Stimulated activated CD4-positive, alpha-beta T cell treated with anti-CD3 and anti-CD28 coated beads, Interleukin-15, amount 100 ng/mL, for 24 hours (primary cell): ENCODE measurements around the gene PRR19.

Experiments
- DNase-seq: peaks from one replicate; pipeline ENCODE4 v3.0.0-alpha.2; 2020

PRR19 gene

DNA sequence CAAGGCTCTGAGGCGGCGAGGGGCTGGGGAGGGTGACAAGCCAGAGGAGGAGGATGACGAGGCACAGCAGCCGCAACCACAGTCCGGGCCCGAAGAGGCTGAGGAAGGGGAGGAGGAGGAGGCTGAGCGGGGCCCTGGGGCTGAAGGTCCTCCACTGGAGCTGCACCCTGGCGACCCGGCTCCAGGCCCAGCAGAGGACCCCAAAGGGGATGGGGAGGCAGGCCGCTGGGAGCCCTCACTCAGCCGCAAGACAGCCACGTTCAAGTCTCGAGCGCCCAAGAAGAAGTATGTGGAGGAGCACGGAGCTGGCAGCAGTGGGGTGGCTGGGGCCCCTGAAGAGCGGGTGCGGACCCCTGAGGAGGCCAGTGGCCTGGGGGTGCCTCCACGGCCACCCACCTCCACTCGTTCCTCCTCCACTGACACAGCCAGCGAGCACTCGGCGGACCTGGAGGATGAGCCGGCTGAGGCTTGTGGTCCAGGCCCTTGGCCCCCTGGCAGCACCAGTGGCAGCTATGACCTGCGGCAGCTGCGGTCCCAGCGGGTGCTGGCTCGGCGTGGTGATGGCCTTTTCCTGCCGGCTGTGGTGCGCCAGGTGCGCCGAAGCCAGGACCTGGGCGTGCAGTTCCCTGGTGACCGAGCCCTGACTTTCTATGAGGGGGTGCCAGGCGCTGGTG is 29.9 kb upstream of the PRR19 start:
- no peak for DNase-seq

DNA sequence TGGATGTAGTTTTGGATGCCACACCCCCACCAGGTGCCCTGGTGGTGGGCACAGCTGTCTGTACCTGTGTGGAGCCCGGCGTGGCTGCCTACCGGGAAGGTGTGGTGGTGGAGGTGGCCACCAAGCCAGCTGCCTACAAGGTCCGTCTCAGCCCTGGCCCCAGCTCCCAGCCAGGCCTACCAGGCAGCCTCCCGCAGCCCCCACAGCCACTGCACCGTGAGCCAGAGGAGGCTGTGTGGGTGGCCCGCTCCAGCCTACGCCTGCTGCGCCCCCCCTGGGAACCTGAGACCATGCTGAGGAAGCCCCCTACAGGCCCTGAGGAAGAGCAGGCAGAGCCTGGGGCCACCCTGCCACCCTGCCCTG is 29.4 kb upstream of the PRR19 start:
- no peak for DNase-seq

DNA sequence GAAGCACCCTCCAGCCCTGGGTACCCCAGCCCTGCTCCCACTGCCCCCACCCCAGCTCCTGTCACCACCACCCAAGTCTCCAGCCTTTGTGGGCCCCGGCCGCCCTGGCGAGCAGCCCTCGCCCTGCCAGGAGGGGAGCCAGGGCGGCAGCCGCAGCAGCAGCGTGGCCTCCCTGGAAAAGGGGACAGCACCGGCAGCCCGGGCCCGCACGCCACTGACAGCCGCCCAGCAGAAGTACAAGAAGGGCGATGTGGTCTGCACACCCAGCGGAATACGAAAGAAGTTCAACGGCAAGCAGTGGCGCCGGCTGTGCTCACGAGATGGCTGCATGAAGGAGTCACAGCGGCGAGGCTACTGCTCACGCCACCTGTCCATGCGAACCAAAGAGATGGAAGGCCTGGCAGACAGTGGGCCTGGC is 28.9 kb upstream of the PRR19 start:
- no peak for DNase-seq

DNA sequence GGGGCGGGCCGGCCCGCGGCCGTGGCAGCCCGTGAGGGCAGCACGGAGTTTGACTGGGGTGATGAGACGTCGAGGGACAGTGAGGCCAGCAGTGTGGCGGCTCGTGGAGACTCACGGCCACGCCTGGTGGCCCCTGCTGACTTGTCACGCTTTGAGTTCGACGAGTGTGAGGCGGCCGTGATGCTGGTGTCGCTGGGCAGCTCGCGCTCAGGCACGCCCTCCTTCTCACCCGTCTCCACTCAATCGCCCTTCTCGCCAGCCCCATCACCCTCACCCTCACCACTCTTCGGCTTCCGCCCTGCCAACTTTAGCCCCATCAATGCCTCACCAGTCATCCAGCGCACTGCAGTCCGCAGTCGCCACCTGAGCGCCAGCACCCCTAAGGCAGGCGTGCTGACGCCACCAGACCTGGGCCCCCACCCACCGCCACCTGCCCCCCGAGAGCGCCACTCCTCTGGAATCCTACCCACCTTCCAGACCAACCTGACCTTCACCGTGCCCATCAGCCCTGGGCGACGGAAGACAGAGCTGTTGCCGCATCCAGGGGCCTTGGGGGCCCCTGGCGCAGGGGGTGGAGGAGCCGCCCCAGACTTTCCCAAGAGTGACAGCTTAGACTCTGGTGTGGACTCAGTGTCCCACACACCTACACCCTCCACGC is 28.4 kb upstream of the PRR19 start:
- DNase-seq = no peak

DNA sequence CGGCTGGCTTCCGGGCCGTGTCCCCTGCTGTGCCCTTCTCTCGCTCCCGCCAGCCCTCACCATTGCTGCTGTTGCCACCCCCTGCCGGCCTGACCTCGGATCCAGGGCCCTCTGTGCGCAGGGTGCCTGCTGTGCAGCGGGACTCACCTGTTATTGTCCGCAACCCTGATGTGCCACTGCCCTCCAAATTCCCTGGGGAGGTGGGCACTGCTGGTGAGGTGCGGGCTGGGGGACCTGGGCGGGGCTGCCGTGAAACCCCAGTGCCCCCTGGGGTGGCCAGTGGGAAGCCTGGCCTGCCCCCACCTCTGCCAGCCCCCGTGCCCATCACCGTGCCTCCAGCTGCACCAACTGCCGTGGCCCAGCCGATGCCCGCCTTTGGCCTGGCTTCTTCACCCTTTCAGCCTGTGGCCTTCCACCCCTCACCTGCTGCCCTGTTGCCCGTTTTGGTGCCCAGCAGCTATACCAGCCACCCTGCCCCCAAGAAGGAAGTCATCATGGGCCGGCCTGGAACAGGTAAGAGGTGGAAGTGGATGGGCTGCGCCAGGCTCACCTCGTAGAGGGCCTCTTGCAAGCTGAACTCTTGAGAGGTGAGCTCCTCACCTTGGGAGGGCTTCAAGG is 27.8 kb upstream of the PRR19 start:
- DNase-seq = no peak

DNA sequence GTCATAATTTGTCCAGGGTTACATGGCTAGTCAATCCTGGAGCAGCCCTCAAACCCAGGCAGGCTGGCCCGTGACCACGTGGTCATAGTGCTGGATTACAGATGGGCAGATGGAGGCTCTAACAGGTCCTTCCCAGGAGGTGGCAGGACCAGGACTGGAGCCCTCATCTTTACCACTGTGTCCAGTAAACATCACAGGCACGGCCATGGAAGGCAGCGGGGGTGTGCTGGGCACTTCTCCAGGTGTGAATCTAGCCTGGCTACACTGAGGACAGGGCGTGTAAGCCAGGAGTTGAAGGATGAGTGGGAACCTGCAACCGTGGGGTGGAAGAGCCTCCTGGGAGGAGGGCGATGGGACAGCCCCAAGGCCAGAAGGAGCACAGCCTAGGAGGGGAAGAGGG is 26.8 kb upstream of the PRR19 start:
- no peak for DNase-seq

DNA sequence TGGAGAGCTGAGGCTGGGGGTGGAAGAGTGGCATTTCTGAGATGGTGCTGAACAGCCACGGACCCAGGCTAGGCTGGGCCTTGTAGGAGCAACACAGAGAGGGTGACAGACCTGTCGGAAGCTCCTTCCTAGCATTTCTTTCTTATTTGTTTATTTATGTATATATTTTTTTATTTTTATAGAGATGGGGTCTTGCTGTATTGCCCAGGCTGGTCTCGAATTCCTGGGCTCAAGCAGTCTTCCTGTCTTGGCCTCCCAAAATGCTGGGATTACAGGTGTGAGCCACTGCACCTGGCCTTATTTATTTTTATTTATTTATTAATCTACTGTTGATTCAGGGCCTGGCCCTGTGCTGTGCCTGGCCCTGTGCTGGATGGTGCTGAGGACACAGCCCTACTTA is 26.4 kb upstream of the PRR19 start:
- no peak for DNase-seq

DNA sequence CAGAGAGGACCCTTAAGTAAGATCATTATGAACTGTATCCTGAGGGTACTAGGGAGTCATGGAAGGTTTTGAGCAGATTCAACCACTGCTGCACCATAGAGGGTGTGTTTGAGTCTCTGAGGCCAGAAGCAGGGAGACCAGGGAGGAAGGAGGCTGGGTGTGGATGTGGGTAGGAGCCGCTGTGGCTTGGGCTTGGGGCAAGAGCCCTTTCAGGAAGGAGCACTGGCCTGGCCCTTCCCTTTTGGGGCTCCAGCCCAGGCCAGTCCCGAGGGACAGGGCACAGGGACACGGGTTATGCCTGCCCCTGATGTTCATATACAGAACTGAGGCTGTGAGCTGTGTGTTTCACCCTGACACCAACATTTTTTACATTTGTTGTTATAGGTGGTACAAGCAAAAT is 25.6 kb upstream of the PRR19 start:
- DNase-seq = no peak

DNA sequence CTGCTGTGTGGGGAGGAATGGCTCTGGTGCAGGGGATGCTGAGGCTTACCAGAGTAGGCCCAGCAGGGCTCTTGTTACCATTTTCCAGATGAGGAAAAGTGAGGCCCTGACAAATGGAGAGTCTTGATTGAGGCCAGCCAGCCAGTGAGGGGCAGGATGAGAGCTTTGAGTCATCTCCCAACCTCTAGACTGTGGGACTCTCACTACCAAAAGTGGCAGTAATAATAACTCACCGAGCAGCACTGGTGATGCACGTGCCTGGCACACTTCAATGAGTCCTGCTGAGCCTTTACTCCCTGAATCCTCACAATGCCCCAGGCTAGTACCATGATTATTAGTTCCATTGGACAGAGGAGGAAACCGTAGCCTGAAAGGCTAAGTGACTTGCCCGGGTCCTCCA is 25.1 kb upstream of the PRR19 start:
- peak; percentile 48 for DNase-seq

DNA sequence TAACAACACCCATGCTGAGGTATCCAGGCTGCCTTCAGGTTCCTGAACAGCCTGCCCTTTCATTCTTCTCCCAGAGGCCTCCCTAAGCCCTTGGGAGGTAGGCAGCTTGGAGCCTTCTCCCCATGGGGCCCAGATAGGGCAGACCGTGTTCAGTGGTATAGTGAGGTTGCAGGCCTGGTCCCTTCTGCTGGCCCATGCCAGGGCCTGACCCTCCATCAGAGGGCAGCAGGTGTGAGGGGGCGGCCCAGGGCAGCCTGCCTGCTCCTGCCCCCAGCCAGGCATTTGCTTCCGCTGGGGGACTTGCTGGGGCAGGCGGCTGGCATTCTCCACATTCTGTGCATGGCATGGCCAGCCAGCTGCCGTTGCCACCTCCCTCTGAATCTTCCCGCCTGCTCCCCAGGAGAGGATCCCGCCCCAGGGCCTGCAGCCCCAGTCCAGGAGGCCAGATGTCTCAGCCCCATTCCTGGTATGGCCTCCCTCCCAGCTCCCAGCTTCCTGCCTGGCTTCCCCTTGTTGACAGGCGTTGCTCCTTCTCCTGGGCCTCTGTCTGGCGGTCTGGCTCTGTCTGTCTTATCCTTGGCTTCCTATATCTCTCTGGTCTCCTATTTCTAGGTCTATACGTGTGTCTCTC is 24.0 kb upstream of the PRR19 start:
- DNase-seq = no peak

DNA sequence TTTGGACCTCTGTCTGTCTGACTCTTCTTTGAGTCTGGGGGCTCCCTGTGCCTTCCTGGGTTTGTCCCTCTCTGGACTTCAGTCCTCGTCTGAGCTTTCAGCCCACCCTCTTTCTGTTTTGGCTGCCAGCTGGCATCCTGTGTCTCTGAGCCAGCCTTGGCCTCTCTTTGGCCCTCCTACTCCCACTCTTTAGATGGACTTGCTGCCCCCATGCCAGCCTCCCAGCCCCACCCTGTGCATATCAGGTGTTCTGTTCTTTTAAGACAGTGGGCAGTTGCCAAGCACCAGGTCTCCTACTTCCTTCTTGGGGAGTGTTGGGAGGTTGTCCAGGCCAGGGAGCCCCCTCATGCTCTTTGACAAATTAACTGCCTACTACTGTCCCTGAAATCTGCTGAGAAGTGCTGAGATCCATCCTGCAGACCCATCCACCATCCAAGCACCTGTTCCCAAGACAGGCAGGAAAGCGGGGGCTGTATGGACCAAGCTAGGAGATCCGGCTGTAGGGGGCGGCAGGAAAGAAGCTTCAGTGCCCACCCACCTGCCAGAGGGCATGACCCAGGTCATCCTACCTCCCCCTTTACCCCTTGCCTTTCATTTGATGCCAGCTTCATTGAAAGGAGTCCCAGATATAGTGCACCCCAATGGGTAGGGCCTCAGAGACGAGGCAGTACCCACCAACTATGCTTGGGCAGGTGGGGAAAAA is 23.3 kb upstream of the PRR19 start:
- DNase-seq = no peak

DNA sequence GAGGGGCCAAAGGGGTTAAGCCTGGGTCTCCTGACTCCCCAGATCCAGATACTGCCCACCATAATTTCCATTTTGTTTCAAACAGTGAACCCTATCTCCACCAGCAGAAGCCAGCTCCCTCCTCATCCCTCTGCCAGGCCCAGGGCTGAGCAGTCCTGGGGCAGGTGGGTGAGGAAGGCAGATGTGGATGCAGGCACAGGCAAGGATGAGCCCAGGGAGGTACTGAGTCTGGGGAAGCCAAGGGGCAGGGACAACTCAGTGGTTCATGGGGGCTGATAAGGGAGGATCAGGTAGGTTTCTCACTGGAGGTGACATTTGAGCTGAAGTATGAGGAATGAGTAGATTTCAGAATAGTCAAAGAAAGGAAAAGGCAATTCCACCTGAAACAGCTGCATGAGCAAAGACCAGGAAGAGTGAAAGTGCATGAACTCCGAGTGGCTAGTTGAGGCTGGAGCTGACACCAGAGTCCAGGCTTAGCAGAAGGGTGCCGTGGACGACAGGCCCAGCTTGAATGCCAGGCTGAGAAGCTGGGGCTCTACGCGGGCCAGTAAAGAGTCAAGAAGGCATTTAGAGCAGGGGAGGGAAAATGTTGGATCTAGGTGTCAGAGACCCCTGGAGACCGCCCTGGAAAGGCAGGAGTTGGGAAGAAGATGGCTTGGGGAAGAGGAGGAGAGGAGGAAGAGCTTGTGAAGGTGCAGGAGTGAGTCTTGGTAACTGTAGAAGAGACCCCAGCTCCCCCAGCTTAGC is 22.6 kb upstream of the PRR19 start:
- no peak for DNase-seq

DNA sequence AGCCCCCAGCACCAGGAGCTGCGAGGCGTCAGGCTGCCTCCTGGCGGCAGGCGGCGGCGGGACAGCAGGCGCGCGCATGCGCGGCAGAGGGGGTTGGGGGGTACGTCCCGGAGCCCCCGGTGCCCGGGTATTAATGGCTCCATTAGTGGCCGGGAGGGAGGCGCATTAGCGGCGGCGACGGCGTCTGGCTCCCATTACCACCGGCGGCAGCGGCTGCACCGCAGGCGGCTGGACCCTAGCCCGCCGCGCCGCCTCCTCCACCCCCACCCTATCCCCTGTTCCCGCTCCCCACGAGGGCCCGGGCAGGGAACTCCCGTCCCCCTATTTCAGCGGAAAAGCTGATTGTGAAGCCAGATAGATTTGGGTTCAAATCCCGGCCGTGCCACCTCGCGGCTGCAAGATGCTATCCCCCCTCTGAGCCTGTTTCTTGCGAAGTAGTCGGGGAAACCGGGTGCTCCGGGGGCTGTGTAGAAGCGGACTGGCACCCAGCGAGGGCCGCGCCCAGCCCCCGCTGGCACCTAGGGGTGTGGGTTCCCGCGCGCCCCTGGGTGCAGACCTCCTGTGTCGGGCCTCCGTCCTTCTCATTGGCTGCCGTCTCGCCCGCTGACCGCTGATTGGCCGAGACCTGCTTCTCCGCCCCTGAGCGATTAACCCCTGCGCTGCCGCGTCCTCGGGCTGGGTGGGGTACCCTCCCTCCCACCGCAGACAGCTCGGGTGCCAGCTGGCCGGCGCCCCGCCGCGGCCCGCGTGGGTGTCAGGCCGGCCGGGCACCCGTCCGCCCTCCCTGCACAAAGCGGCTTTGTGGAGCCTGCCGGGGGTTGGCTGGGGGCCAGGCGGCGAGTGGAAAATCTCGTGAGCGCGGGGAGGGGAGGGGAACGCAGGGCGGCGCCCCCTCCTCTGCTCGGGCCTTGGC is 21.8 kb upstream of the PRR19 start:
- DNase-seq = peak; percentile 94

DNA sequence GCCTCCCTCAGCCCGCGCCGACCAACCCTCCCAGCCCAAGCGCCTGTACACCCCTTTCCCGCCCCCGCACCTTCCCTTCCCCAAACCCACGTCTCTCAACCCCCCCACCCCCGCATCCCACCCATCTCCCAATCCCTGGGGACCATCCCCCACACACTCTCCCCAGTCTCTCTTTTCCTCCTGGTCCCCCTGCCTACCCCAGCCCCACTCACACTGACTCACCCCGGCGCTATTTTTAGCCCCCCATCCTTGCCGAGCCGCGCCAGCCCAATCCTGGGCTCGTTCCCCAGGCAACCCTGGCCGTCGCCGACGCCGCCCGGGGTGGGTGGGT is 21.2 kb upstream of the PRR19 start:
- DNase-seq = no peak

DNA sequence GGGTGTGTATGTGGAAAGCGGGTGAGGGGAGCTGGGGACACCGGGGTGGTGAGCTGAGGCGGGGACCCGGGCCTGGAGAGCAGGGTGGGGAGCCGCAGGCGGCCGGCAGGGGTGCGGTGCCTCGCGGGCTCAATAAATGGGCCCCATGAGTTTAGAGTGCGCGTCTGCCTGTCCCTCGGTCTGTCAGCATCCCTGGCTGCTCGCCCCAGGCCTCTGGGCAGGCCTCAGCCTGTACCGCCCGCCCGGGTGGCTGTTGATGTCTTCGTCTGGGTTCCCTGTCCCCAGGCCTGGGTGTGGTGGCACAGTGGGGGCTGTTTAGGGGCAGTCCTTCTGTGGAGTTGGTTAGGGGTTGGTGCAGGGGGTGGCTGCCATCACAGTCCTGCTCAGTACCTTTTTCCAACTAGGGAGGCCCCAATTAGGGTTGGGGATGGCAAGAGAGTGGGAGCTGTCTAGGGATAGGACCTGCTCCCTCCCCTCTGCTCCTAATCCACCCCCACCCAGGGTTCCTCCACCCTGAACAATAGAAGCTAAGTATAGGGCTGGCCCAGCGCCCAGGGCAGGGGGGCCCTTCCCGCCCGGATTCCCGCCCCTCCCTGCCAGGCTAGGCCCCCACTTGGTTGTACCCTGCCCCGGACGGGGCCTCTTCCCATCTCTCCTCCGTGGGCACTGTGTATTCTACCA is 20.6 kb upstream of the PRR19 start:
- peak; percentile 50 for DNase-seq

DNA sequence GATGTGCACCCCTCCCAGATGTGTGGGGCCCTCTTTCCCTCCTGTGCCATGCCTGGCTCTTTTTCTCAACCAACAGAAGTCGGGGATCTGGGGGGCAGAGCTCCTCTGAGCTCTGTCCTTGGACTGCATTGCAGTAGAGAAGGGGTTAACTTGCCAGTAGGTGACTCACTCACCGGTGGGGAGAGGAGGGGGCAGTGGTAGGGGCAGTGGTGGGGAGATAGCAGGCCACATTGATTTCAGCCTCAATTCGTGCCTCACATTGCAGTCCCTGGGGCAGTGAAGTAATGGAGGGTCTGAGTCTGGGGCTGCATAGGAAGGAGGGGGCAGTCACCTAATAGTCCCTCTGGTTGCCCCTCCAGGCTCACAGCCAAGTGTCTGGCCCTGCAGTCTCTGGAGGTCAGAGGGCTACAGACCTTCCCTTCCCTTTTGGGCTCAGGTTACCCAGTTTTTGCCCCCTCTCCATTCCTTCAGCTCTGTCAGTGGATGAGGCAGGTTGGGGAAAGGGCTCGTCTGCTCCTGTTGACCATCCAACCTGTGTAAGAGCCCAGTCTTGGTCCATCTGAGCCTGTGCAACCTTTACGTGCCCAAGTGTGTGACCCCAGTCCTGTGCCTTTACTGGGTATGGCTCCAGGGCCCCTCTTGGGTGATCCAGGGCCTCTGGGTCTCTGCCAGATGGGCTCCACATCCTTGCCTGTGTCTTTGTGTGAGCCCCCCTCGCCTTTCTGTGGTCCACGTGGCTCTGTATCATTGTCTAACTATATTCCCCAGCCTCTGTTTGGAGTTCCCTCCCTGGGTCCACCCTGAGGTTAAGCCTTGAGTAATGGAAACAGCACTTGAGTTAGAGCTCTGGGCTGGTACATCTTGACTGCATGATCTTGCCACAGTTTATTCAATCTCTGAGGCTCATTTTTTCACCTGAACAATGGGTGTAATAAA is 19.8 kb upstream of the PRR19 start:
- no peak for DNase-seq

DNA sequence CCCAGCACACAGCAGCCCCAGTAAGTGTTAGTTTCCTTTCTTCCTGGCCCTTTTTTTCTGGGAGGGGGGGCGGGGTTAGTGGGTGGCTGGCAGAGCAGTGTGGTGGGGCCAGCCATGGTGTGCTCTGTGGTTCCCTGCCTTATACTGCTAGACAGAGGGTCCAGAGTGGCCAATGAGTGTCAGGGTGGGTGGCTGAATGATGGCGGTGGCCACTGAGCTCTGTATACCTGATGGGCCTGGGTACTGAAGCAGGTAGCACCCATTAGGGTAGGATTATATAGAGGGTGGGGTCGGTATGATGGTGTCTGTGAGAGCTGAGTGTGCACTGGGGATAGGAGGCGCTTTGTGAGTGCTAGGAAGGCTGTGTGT is 19.1 kb upstream of the PRR19 start:
- DNase-seq = no peak

DNA sequence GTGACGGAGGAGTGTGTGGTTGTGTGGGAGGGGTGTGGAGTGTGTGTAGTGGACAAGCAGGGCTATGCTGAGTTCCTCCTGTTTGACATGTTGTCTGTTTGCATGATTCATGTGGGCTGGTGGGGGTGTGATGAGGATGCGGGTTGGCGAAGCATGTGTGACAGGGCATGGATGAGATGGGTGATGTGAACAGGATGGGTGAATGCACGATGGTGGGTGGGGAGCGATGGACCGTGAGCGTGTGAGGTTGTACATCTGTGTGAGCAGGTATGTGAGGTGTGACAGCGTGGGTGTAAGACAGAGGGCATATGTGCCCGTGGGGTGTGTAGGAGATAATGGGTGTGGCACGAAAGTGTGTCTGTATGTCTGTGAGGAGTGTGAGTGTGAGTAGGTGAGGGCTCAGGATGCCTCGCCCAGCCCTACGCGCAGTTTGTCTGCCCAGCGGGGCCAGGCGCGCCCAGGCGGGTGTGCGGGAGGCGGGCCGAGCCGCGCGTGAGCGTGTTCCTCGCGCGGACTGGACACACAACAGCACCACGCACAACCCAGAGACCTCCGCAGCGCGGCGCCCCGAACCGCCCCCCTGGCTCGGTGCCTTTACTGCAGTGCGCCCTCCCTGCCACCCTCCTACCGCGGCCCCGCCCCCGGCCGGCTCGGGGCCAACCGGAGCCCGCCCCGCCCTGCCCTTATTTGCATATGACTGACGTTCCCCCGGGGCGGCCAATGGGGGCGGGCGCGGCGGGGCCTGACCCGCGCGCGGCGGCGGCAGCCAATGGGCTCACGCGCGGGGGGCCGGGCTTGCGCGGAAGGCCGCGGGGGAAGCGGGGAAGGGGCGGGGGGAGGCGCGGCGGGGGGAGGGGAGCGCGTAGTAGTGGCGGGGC is 18.5 kb upstream of the PRR19 start:
- peak; percentile 97 for DNase-seq

DNA sequence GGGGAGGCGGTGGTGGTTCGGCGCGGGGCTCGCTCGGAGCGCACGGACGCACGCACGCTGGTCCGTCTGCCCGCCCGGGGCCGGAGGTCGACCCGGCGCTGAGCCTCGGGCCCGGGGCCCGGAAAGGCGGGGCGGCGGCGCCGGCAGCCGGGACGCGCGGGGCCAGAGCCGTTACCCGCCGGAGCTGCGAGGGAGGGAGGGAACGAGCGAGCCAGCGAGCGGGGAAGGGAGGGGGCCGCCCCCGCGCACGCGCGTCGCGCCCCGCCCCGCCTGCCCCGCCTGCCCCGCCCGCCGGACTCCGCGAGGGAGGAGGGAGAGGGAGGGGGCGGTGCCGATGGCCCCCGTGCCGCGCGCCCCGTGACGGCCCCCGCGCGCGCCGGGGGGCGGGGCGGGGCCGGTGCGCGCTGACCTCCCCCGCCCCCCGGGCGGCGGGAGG is 17.8 kb upstream of the PRR19 start:
- DNase-seq = peak; percentile 88
